K562 (cell line): Measurements from ENCODE around the gene POLR3GL. TPM values are rescaled to one million over a fixed set of nuclear protein-coding genes. Genes with fewer than 3 reads are reported as not detected.

Experiments used
- ELK3 ChIP-seq: fragments of 450-650 bp; formaldehyde crosslinking; IDR thresholded peaks from 2 replicates; pipeline ENCODE4 v1.4.0; 2020; ENCODE audit warnings: mild to moderate bottlenecking
- FOXJ3 ChIP-seq: sonication (generic); formaldehyde crosslinking; IDR thresholded peaks from 2 replicates; pipeline ENCODE4 v1.4.0; 2020; ENCODE audit warnings: mild to moderate bottlenecking, missing genetic modification reagents
- HDAC1 ChIP-seq, 2 experiments: fragments of 450-650 bp; IDR thresholded peaks; 2 replicates each; pipeline ENCODE4 v1.6.1; 2016 to 2017; ENCODE audit warnings: inconsistent platforms in 1 of 2, mild to moderate bottlenecking in 1 of 2, moderate library complexity in 1 of 2
- HMGN3 ChIP-seq: IDR thresholded peaks from 2 replicates; pipeline ENCODE4 v1.6.1; 2011; ENCODE audit warnings: borderline replicate concordance, low read depth, mild to moderate bottlenecking, mixed read lengths, low read length; ENCODE audit not compliant: insufficient read length; ENCODE audit errors: extremely low read depth
- NUFIP1 ChIP-seq: fragments of 450-650 bp; IDR thresholded peaks from 2 replicates; pipeline ENCODE4 v1.6.1; 2018; ENCODE audit not compliant: partially characterized antibody
- RBM15 ChIP-seq: fragments of 200-400 bp; formaldehyde crosslinking; IDR thresholded peaks from 2 replicates; pipeline ENCODE4 v1.6.1; 2018; ENCODE audit warnings: mild to moderate bottlenecking, low read length, moderate library complexity; ENCODE audit not compliant: insufficient read depth
- SMAD3 ChIP-seq: fragments of 450-650 bp; formaldehyde crosslinking; conservative IDR thresholded peaks from 2 replicates; pipeline ENCODE4 v1.4.0; 2020; ENCODE audit warnings: mild to moderate bottlenecking
- TAL1 ChIP-seq: fragments of 450-650 bp; IDR thresholded peaks from 2 replicates; pipeline ENCODE4 v1.6.1; 2016; ENCODE audit warnings: mild to moderate bottlenecking
- ZC3H4 ChIP-seq: sonication (generic); formaldehyde crosslinking; IDR thresholded peaks from 2 replicates; pipeline ENCODE4 v1.9.0; 2021; ENCODE audit warnings: missing genetic modification reagents, borderline replicate concordance
- ZFP30 ChIP-seq: fragments of 250-450 bp; sonication (Bioruptor Pico); IDR thresholded peaks from 2 replicates; pipeline ENCODE4 v1.8.0; 2022; ENCODE audit warnings: moderate library complexity, mild to moderate bottlenecking, inconsistent platforms, borderline replicate concordance
- ZNF146 ChIP-seq: IDR thresholded peaks from one replicate; pipeline ENCODE4 v1.6.1; 2018; ENCODE audit warnings: missing compliant biosample characterization; ENCODE audit not compliant: unreplicated experiment
- ZNF224 ChIP-seq: sonication (generic); formaldehyde crosslinking; IDR thresholded peaks from 2 replicates; pipeline ENCODE4 v1.8.0; 2022; ENCODE audit warnings: mild to moderate bottlenecking, missing genetic modification reagents
- ZNF445 ChIP-seq: fragments of 250-450 bp; sonication (Bioruptor Pico); IDR thresholded peaks from 2 replicates; pipeline ENCODE4 v1.4.0; 2020; ENCODE audit warnings: low read depth, mild to moderate bottlenecking, moderate library complexity
- ZNF76 ChIP-seq: fragments of 250-450 bp; sonication (Bioruptor Pico); IDR thresholded peaks from 2 replicates; pipeline ENCODE4 v1.4.0; 2020; ENCODE audit warnings: mild to moderate bottlenecking, moderate library complexity, borderline replicate concordance
- ZNF79 ChIP-seq: fragments of 250-450 bp; sonication (Bioruptor Pico); IDR thresholded peaks from 2 replicates; pipeline ENCODE4 v1.4.0; 2020; ENCODE audit warnings: low read depth, mild to moderate bottlenecking, moderate library complexity
- polyA plus RNA-seq, 8 experiments: library from polyadenylated mRNA; depleted of rRNA in 4 of 8; stranded (reverse) in 5 of 8; unstranded in 3 of 8; fragments of >200 nt; fragmentation: Nextera tagmentation in 2 of 8; fragmentation: Illumina TruSeq in 1 of 8; extraction: Ambion mirVana in 2 of 8; extraction: Trizol in 1 of 8; gene quantifications; 2 replicates each; pipeline versions ENCODE4 v1.2.1 to v1.2.3, GENCODE V29; 2011 to 2014; ENCODE audit warnings: inconsistent platforms in 1 of 8, missing spikeins in 1 of 8
- total RNA-seq, 7 experiments: library from RNA; depleted of rRNA in 6 of 7; stranded (reverse); fragments of >200 nt in 6 of 7; fragmentation: Illumina TruSeq in 2 of 7; extraction: Trizol in 2 of 7; gene quantifications; 2 replicates each; pipeline versions ENCODE4 v1.2.1 to v1.2.3, GENCODE V29; 2011 to 2021; ENCODE audit warnings: low replicate concordance in 1 of 7
- TF ChIP-seq, protein P1 (sequence below), 3 experiments: IDR thresholded peaks in 2 of 3; conservative IDR thresholded peaks in 1 of 3; 2 replicates each; pipeline ENCODE4 v1.5.1; 2011 to 2012; ENCODE audit warnings: low read length in 3 of 3, mild to moderate bottlenecking in 3 of 3, control low read depth in 2 of 3, improper control_type of control experiment in 1 of 3, inconsistent platforms in 1 of 3, low read depth in 1 of 3, mixed read lengths in 1 of 3, moderate library complexity in 1 of 3; ENCODE audit not compliant: insufficient read depth in 2 of 3
- TF ChIP-seq, protein P2 (sequence below): sonication (generic); formaldehyde crosslinking; IDR thresholded peaks from 2 replicates; pipeline ENCODE4 v1.8.0; 2022; ENCODE audit warnings: mild to moderate bottlenecking, missing genetic modification reagents

Gene POLR3GL
- total and polyA plus RNA-seq, 9 of the 15 experiments (the other 6 are each of a cell fraction or from before 2014, with no cell fraction given), result 14.6 to 48.4 (median 38.2) TPM

DNA sequence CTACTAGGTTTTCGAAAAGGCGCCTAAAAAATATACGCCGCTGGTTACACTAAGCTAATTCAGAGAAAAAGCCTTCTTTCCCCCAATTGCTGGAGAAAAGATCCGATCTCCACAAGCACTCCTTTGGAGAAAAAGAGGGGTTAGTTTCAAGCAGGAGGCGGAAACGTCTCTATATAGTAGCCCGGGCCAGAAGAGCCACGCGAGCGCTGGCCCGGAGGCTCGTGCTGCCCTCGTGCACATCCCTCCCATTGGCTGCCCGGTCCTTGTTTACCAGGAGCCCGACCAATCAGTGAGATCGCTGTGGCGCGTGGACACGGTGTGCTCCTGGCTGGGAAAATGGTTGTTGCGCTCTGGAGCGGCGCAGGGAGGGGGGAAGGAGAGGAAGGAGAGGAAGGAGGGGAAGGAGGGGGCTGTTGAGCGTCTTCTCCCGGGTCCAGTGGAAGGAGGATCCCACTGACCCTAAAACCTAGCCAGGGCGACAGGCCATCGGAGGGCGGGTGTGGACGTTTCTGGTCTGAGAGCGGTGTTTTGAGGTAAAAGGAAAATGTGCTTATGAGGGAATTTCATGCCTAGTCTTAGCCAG lies 32.0 kb downstream of the POLR3GL start, which contains the start of gene TXNIP (continued):
- TF ChIP-seq, protein P1, sequence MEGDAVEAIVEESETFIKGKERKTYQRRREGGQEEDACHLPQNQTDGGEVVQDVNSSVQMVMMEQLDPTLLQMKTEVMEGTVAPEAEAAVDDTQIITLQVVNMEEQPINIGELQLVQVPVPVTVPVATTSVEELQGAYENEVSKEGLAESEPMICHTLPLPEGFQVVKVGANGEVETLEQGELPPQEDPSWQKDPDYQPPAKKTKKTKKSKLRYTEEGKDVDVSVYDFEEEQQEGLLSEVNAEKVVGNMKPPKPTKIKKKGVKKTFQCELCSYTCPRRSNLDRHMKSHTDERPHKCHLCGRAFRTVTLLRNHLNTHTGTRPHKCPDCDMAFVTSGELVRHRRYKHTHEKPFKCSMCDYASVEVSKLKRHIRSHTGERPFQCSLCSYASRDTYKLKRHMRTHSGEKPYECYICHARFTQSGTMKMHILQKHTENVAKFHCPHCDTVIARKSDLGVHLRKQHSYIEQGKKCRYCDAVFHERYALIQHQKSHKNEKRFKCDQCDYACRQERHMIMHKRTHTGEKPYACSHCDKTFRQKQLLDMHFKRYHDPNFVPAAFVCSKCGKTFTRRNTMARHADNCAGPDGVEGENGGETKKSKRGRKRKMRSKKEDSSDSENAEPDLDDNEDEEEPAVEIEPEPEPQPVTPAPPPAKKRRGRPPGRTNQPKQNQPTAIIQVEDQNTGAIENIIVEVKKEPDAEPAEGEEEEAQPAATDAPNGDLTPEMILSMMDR (IDR thresholded peaks at IDR 0.05 in 2 of 3, conservative IDR thresholded peaks at IDR 0.05 in 1 of 3; ENCODE audit: insufficient read depth in 2 of 3, low read depth in 1 of 3, low read length in 3 of 3), result peak in 1 of 3 experiments; percentile 4; a peak in 1 of 6 replicates
- no peak for TF ChIP-seq ELK3 (CRISPR knock-in tag)
- TF ChIP-seq HMGN3, result peak; percentile 99
- no peak for TF ChIP-seq RBM15
- no peak for TF ChIP-seq ZNF76 (CRISPR knock-in tag)
- TF ChIP-seq HDAC1 (IDR thresholded peaks at IDR 0.05), result peak in 1 of 2 experiments; percentile 47; a peak in 1 of 4 replicates
- no peak for TF ChIP-seq SMAD3 (CRISPR knock-in tag)
- TF ChIP-seq, protein P2, sequence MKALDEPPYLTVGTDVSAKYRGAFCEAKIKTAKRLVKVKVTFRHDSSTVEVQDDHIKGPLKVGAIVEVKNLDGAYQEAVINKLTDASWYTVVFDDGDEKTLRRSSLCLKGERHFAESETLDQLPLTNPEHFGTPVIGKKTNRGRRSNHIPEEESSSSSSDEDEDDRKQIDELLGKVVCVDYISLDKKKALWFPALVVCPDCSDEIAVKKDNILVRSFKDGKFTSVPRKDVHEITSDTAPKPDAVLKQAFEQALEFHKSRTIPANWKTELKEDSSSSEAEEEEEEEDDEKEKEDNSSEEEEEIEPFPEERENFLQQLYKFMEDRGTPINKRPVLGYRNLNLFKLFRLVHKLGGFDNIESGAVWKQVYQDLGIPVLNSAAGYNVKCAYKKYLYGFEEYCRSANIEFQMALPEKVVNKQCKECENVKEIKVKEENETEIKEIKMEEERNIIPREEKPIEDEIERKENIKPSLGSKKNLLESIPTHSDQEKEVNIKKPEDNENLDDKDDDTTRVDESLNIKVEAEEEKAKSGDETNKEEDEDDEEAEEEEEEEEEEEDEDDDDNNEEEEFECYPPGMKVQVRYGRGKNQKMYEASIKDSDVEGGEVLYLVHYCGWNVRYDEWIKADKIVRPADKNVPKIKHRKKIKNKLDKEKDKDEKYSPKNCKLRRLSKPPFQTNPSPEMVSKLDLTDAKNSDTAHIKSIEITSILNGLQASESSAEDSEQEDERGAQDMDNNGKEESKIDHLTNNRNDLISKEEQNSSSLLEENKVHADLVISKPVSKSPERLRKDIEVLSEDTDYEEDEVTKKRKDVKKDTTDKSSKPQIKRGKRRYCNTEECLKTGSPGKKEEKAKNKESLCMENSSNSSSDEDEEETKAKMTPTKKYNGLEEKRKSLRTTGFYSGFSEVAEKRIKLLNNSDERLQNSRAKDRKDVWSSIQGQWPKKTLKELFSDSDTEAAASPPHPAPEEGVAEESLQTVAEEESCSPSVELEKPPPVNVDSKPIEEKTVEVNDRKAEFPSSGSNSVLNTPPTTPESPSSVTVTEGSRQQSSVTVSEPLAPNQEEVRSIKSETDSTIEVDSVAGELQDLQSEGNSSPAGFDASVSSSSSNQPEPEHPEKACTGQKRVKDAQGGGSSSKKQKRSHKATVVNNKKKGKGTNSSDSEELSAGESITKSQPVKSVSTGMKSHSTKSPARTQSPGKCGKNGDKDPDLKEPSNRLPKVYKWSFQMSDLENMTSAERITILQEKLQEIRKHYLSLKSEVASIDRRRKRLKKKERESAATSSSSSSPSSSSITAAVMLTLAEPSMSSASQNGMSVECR (CRISPR knock-in tag), result peak; percentile 70
- TF ChIP-seq ZNF224 (CRISPR knock-in tag), result no peak
- no peak for TF ChIP-seq ZNF79 (CRISPR knock-in tag)
- TF ChIP-seq TAL1, result peak; percentile 5; the same call in 1 of the 2 replicates
- no peak for TF ChIP-seq NUFIP1
- no peak for TF ChIP-seq ZNF445 (CRISPR knock-in tag)
- no peak for TF ChIP-seq ZNF146 (CRISPR knock-in tag)
- no peak for TF ChIP-seq FOXJ3 (CRISPR knock-in tag)
- TF ChIP-seq ZFP30 (CRISPR knock-in tag), result no peak
- no peak for TF ChIP-seq ZC3H4 (CRISPR knock-in tag)
